Activated B cell treated with CpG ODN at 0.5 μM for 24 hours (primary cell): ENCODE results near the gene KCTD19. TPM values are rescaled to one million over a fixed set of nuclear protein-coding genes. Genes with fewer than 3 reads are reported as not detected.

Experiments
- ATAC-seq: fragments of 200-7000 bp; cut with Tn5 transposase; one replicate; pipeline ENCODE4 v1.10.0; 2021; ENCODE audit warnings: low read depth, mild to moderate bottlenecking, moderate library complexity
- CTCF ChIA-PET: fragments of 350-600 bp; sonication (Branson Sonifier 250); formaldehyde crosslinking; loops from one replicate; lab custom pipeline; 2021; ENCODE audit warnings: antibody characterized with exemption; lab: Charles Lee
- POLR2A ChIA-PET: fragments of 350-600 bp; sonication (Branson Sonifier 250); formaldehyde crosslinking; loops from one replicate; lab custom pipeline; 2021; ENCODE audit warnings: antibody characterized with exemption; lab: Charles Lee
- DNase-seq: peaks from one replicate; pipeline ENCODE4 v3.0.0; 2022
- H3K27ac Mint-ChIP-seq: one replicate; pipeline ENCODE4 v1.8.0; 2020; ENCODE audit warnings: mixed read lengths
- H3K27me3 Mint-ChIP-seq: one replicate; pipeline ENCODE4 v1.8.0; 2021; ENCODE audit warnings: mixed read lengths
- H3K36me3 Mint-ChIP-seq: one replicate; pipeline ENCODE4 v1.8.0; 2021; ENCODE audit warnings: low read depth, mixed read lengths
- H3K4me1 Mint-ChIP-seq: one replicate; pipeline ENCODE4 v1.8.0; 2021; ENCODE audit warnings: mixed read lengths
- H3K4me3 Mint-ChIP-seq: one replicate; pipeline ENCODE4 v1.8.0; 2020; ENCODE audit warnings: mild to moderate bottlenecking, mixed read lengths
- H3K9me3 Mint-ChIP-seq: one replicate; pipeline ENCODE4 v1.8.0; 2020; ENCODE audit warnings: mixed read lengths
- intact Hi-C: fragments of 100-400 bp; cut with micrococcal nuclease; formaldehyde crosslinking; loops from one replicate; pipeline ENCODE4 v1.15.1; 2024
- total RNA-seq: library from RNA; stranded (reverse); gene quantifications from 2 replicates; pipeline ENCODE4 v1.2.3, GENCODE V29; 2022
- TF ChIP-seq, protein P1 (sequence below): fragments of 200-600 bp; IDR thresholded peaks from one replicate; pipeline ENCODE4 v1.8.0; 2022; ENCODE audit warnings: antibody characterized with exemption, mild to moderate bottlenecking

KCTD19 gene
- total RNA-seq, 1 donor from 2014 or later, result not detected

DNA sequence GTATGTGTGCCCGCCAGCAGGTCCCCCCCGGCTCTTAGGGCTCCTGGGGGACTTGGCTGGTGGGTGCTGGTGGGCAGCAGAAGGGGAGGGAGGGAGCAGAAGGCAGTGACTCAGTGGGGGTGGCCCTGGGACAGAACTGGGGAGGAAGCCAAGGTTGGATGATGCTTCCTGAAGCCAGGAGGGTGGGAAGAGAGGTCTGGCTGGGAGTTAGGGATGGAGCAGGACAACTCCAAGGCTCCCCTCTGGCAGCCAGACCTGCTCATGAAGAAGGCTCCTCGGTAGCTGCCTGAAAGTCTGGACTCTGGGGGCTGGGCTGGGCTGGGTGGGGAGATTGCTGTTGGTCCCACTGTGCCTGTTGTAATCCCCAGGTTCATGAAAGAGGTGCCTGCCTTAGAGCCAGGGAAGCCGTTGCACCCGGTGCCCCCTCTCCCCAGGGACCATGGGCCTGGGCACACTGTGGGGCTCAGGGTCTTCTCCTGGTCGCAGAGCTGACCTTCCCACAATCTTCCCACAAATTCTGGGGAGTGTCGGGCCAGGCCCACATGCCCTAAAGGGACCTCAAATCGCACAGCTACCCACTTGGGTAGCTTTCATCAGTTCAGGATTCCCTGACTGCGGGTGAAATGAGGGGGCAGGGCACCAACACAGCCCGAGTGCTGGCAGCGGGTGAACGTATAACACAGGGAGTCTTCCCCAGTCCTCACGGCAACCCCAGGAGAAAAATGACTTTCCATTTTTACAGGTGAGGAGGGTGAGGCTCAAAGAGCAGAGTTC lies 48.4 kb downstream of the KCTD19 start:
- ATAC-seq, result no peak
- H3K27me3 Mint-ChIP-seq, result no peaks in the 10 kb centered on the region
- CTCF ChIA-PET, result interaction anchor here (0.6 to 1.5 kb wide), 4 partner anchors 18 to 188 kb away, joined by 4 to 6 read pairs (median 4); no protein-coding TSS in a partner anchor
- H3K4me3 Mint-ChIP-seq, result peak overlapping the region; percentile 79
- no peaks in the 10 kb centered on the region for H3K9me3 Mint-ChIP-seq
- H3K27ac Mint-ChIP-seq, result no peak overlapping the region
- peaks cover 11% of the 10 kb centered on the region for H3K36me3 Mint-ChIP-seq
- peaks cover 3% of the 10 kb centered on the region for H3K4me1 Mint-ChIP-seq
- POLR2A ChIA-PET, result interaction anchor here (0.7 to 1.6 kb wide), 5 partner anchors 34 to 351 kb away, joined by 3 to 5 read pairs (median 3); partner anchors contain the start of genes ATP6V0D1 and TMEM208
- no peak for DNase-seq
- TF ChIP-seq, protein P1, sequence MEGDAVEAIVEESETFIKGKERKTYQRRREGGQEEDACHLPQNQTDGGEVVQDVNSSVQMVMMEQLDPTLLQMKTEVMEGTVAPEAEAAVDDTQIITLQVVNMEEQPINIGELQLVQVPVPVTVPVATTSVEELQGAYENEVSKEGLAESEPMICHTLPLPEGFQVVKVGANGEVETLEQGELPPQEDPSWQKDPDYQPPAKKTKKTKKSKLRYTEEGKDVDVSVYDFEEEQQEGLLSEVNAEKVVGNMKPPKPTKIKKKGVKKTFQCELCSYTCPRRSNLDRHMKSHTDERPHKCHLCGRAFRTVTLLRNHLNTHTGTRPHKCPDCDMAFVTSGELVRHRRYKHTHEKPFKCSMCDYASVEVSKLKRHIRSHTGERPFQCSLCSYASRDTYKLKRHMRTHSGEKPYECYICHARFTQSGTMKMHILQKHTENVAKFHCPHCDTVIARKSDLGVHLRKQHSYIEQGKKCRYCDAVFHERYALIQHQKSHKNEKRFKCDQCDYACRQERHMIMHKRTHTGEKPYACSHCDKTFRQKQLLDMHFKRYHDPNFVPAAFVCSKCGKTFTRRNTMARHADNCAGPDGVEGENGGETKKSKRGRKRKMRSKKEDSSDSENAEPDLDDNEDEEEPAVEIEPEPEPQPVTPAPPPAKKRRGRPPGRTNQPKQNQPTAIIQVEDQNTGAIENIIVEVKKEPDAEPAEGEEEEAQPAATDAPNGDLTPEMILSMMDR, result no peak
- intact Hi-C loops, result loop anchor here (2.0 to 5.0 kb wide), 3 partner anchors 33 to 51 kb away; partner anchors contain the start of genes KCTD19, LRRC36 and TMEM208

DNA sequence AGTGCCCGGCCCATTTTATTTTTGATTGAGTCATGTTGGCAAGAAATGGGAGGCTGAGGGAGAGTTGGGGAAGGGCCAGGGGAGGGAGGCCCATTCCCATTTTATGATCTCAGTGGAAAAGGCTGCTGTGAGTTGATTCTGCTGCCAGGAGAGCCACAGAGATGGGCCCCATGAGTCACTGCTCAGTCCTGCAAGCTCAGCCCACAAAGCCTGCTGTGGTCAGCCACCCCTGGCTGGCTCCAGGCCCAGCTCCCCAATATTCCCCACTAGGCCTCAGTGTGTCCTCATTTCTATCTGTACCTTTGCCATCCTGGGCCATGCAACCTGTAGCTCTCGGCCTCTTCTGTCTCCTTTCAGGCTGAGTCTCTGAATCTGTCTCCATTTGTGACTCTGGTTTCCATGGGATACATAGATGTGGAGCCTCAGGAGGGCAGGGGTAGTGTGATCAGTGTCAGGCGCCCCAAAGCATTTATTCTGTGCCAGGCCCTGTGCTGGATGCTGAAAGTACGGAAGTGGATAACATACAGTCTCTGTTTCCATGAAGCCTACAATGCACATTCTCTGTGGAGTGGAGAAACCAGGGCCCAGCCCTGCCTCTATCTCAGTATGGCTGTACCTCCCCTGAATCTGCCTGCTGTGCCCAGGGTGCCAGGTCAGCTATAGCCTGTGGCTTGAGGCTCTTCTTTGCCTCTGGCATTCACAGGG lies 49.1 kb downstream of the KCTD19 start:
- CTCF ChIA-PET, result interaction anchor here (0.6 to 0.9 kb wide), 2 partner anchors 31 to 122 kb away, joined by 3 to 4 read pairs; no protein-coding TSS in a partner anchor
- peaks cover 3% of the 10 kb centered on the region for H3K4me1 Mint-ChIP-seq
- DNase-seq (no peak), ATAC-seq (no peak)
- H3K27ac Mint-ChIP-seq, result no peak overlapping the region
- H3K36me3 Mint-ChIP-seq, result peaks cover 13% of the 10 kb centered on the region
- H3K27me3 Mint-ChIP-seq, result no peaks in the 10 kb centered on the region
- POLR2A ChIA-PET, result no interaction called here
- peak overlapping the region; percentile 35 for H3K4me3 Mint-ChIP-seq
- no peaks in the 10 kb centered on the region for H3K9me3 Mint-ChIP-seq
- TF ChIP-seq, protein P1, result no peak
- intact Hi-C loops, result loop anchor here (5.0 kb wide), 1 partner anchor 50 kb away; the partner anchor contains the start of genes KCTD19 and LRRC36

DNA sequence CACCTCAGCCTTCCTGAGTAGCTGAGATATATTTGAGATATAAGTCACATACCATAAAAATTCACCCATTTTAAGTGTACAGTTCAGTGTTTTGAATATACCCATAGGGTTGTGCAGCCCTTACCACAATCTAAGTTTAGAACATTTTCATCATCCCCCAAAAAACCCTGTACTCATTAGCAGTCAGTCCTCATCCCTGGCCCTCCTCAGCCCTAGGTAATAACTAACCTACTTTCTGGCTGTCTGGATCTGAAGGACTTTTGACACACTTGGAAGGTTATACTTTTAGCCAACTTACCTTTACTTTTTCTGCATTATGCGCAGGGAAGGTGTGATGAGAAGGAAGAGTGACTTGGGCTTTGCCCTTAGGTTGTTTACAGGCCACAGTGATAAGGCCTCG lies 51.2 kb downstream of the KCTD19 start:
- ChIA-PET POLR2A (no interaction called here), CTCF (no interaction called here)
- no peaks in the 10 kb centered on the region for H3K27me3 Mint-ChIP-seq
- no peak overlapping the region for H3K27ac Mint-ChIP-seq
- H3K9me3 Mint-ChIP-seq, result no peaks in the 10 kb centered on the region
- peaks cover 3% of the 10 kb centered on the region for H3K4me1 Mint-ChIP-seq
- peaks cover 14% of the 10 kb centered on the region for H3K36me3 Mint-ChIP-seq
- TF ChIP-seq, protein P1, result no peak
- intact Hi-C loops, result loop anchor here (5.0 kb wide), 1 partner anchor 52 kb away; the partner anchor contains the start of genes KCTD19 and LRRC36
- no peak overlapping the region for H3K4me3 Mint-ChIP-seq
- ATAC-seq, result no peak
- no peak for DNase-seq

DNA sequence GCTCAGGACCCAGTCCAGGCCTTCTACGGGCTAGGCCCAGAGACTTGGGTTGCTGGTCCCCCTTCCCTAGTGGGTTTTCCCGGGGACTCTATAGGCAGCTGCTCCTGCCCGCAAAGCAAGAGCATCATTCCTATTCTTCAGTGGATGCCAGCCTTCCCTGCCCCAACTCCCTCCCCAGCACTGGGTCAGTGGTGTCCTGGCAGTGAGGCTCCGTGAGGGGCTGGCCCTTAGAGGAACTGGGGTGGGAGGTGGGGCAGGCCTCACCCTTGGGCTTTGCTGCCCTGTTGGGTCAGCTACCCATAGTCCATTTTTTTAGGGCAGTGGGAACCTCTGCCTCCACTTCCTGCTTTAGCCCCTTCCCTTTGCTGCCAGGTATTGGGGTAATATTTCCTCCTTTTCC lies 55.1 kb downstream of the KCTD19 start:
- DNase-seq (no peak), ATAC-seq (no peak)
- Mint-ChIP-seq H3K9me3 (no peaks in the 10 kb centered on the region), H3K27ac (no peak overlapping the region), H3K27me3 (no peaks in the 10 kb centered on the region), H3K4me3 (no peak overlapping the region), H3K36me3 (peaks cover 8% of the 10 kb centered on the region), H3K4me1 (no peaks in the 10 kb centered on the region)
- TF ChIP-seq, protein P1, result no peak
- POLR2A ChIA-PET, result no interaction called here
- CTCF ChIA-PET, result no interaction called here
- intact Hi-C loops, result no loop called here

DNA sequence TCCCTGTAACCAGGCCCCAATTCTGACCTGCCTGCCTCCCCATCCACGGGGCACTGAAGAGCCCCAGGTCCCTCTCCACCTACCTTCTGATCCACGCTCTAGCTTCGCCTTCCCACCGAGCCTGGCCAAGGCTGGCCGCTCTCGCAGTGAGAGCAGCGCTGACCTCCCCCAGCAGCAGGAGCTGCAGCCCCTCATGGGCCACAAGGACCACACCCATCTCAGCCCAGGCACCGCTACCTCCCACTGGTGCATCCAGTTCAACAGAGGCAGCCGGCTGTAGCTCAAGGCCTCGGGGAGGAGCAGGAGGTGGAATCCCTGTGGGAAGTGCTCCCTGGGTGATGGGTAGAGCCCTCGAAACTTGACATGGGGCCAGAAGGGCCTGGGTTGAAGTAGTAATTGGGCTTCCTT lies 55.6 kb downstream of the KCTD19 start:
- H3K9me3 Mint-ChIP-seq, result no peaks in the 10 kb centered on the region
- H3K4me3 Mint-ChIP-seq, result no peak overlapping the region
- ChIA-PET CTCF (no interaction called here), POLR2A (interaction anchor here (0.6 kb wide), 1 partner anchor 448 kb away, joined by 5 read pairs; the partner anchor contains the start of gene GFOD2)
- DNase-seq (no peak), ATAC-seq (no peak)
- no peaks in the 10 kb centered on the region for H3K27me3 Mint-ChIP-seq
- H3K36me3 Mint-ChIP-seq, result peaks cover 5% of the 10 kb centered on the region
- TF ChIP-seq, protein P1, result no peak
- no peaks in the 10 kb centered on the region for H3K4me1 Mint-ChIP-seq
- intact Hi-C loops, result no loop called here
- H3K27ac Mint-ChIP-seq, result no peak overlapping the region
